ENCODE data around the gene KIAA1614. TPM values are rescaled to one million over a fixed set of nuclear protein-coding genes. Genes with fewer than 3 reads are reported as not detected.

The KIAA1614 gene
- total and polyA plus RNA-seq, 3 donors from 2014 or later, result 3.7 to 4.0 (median 3.7) TPM

- Histone ChIP-seq H3K4me1 (no peaks in the 10 kb centered on the region), H3K27me3 (no peaks in the 10 kb centered on the region), H3K27ac (no peak overlapping the region), H3K4me3 (no peak overlapping the region), H3K9me3 (no peaks in the 10 kb centered on the region), H3K36me3 (ENCODE audit: low read depth, missing control alignments) (no peaks in the 10 kb centered on the region)
- TF ChIP-seq POLR2A (IDR thresholded peaks at IDR 0.05), result no peak
- TF ChIP-seq CTCF (IDR thresholded peaks at IDR 0.05), result no peak
- intact Hi-C loops (cut with DNase I; ENCODE audit: low total_unique reads), result no loop called here
- DNase-seq, result no peak
- WGBS, 2 donors, result 89 to 96% methylated on average over 6 to 8 of the region's 8 CpGs
Observed at GRCh38 chr1:180971273-180971997, 58.7 kb downstream of the KIAA1614 start.

- 63 to 71% methylated on average over 4 of the region's 4 CpGs for WGBS, 2 donors
- H3K27ac ChIP-seq, result no peak overlapping the region
- no peaks in the 10 kb centered on the region for H3K4me1 ChIP-seq
Observed at GRCh38 chr1:180973369-180973768, 60.7 kb downstream of the KIAA1614 start.

GRCh38 chr1:180974236-180974635, 61.5 kb downstream of the KIAA1614 start:
- no peaks in the 10 kb centered on the region for H3K9me3 ChIP-seq
- no peaks in the 10 kb centered on the region for H3K27me3 ChIP-seq
- intact Hi-C loops (cut with DNase I; ENCODE audit: low total_unique reads), result no loop called here
- 69 to 71% methylated on average over 4 of the region's 4 CpGs for WGBS, 2 donors
- H3K27ac ChIP-seq, result no peak overlapping the region
- H3K4me3 ChIP-seq, result no peak overlapping the region
- TF ChIP-seq CTCF (IDR thresholded peaks at IDR 0.05) (no peak), POLR2A (IDR thresholded peaks at IDR 0.05) (no peak)
- no peaks in the 10 kb centered on the region for H3K36me3 ChIP-seq (ENCODE audit: low read depth, missing control alignments)
- no peaks in the 10 kb centered on the region for H3K4me1 ChIP-seq
- no peak for DNase-seq

More at GRCh38 chr1:180973369-180973768, 60.7 kb downstream of the KIAA1614 start:
- H3K4me3 ChIP-seq, result no peak overlapping the region
- intact Hi-C loops (cut with DNase I; ENCODE audit: low total_unique reads), result no loop called here
- H3K9me3 ChIP-seq, result no peaks in the 10 kb centered on the region
- no peak for DNase-seq
- no peak for TF ChIP-seq POLR2A (IDR thresholded peaks at IDR 0.05)
- TF ChIP-seq CTCF (IDR thresholded peaks at IDR 0.05), result no peak
- no peaks in the 10 kb centered on the region for H3K36me3 ChIP-seq (ENCODE audit: low read depth, missing control alignments)
- no peaks in the 10 kb centered on the region for H3K27me3 ChIP-seq

GRCh38 chr1:180975551-180975950, 62.9 kb downstream of the KIAA1614 start:
- 78 to 81% methylated on average over 4 of the region's 4 CpGs for WGBS, 2 donors
- no peaks in the 10 kb centered on the region for H3K27me3 ChIP-seq
- H3K4me3 ChIP-seq, result no peak overlapping the region
- no peaks in the 10 kb centered on the region for H3K36me3 ChIP-seq (ENCODE audit: low read depth, missing control alignments)
- no peaks in the 10 kb centered on the region for H3K9me3 ChIP-seq
- intact Hi-C loops (cut with DNase I; ENCODE audit: low total_unique reads), result no loop called here
- TF ChIP-seq CTCF (IDR thresholded peaks at IDR 0.05) (no peak), POLR2A (IDR thresholded peaks at IDR 0.05) (no peak)
- H3K4me1 ChIP-seq, result no peaks in the 10 kb centered on the region
- DNase-seq, result no peak
- no peak overlapping the region for H3K27ac ChIP-seq

- DNase-seq, result no peak
- H3K27ac ChIP-seq, result no peak overlapping the region
- H3K4me3 ChIP-seq, result no peak overlapping the region
- WGBS, 2 donors, result 91 to 96% methylated on average over 12 of the region's 12 CpGs
- no peaks in the 10 kb centered on the region for H3K9me3 ChIP-seq
- no peaks in the 10 kb centered on the region for H3K4me1 ChIP-seq
- TF ChIP-seq POLR2A (IDR thresholded peaks at IDR 0.05), result no peak
- TF ChIP-seq CTCF (IDR thresholded peaks at IDR 0.05), result no peak
- no peaks in the 10 kb centered on the region for H3K36me3 ChIP-seq (ENCODE audit: low read depth, missing control alignments)
- intact Hi-C loops (cut with DNase I; ENCODE audit: low total_unique reads), result no loop called here
- H3K27me3 ChIP-seq, result no peaks in the 10 kb centered on the region
Observed at GRCh38 chr1:180976191-180976590, 63.5 kb downstream of the KIAA1614 start.
